ENCODE data around the gene CLEC2L. TPM values are rescaled to one million over a fixed set of nuclear protein-coding genes. Genes with fewer than 3 reads are reported as not detected.

The CLEC2L gene
- total and polyA plus RNA-seq, 10 donors = 0.11 TPM; not detected in 9

GRCh38 chr7:139566736-139567646, 43.5 kb downstream of the CLEC2L start:
- no peak overlapping the region for H3K4me3 ChIP-seq
- H3K9me3 ChIP-seq = no peaks in the 10 kb centered on the region
- 89 to 95% (median 92%) methylated on average over 15 of the region's 15 CpGs for WGBS, 5 donors
- no peak for TF ChIP-seq CTCF (IDR thresholded peaks at IDR 0.05 in 8 of 11, conservative IDR thresholded peaks at IDR 0.05 in 3 of 11)
- no peak for TF ChIP-seq POLR2AphosphoS5 (IDR thresholded peaks at IDR 0.05)
- no peak for TF ChIP-seq POLR2A (IDR thresholded peaks at IDR 0.05)
- no peaks in the 10 kb centered on the region for H3K27me3 ChIP-seq (replicated peaks in 1 of 7)
- H3K27ac ChIP-seq = no peak overlapping the region
- peak; percentile 42 for DNase-seq
- peaks cover 0 to 10% (median 0%) of the 10 kb centered on the region in 6 donors for H3K4me1 ChIP-seq
- intact Hi-C loops (cut with DNase I; ENCODE audit: low total_unique reads) = no loop called here
- H3K36me3 ChIP-seq = peaks cover 0 to 78% (median 6%) of the 10 kb centered on the region in 6 donors

- intact Hi-C loops (cut with DNase I; ENCODE audit: low total_unique reads) = no loop called here
- Histone ChIP-seq H3K9me3 (no peaks in the 10 kb centered on the region), H3K27me3 (replicated peaks in 1 of 7) (no peaks in the 10 kb centered on the region), H3K27ac (no peak overlapping the region), H3K4me3 (no peak overlapping the region), H3K36me3 (peaks cover 0 to 82% (median 10%) of the 10 kb centered on the region in 6 donors), H3K4me1 (peaks cover 0 to 10% (median 0%) of the 10 kb centered on the region in 6 donors)
- DNase-seq = peak; percentile 20
- WGBS, 5 donors = 88 to 94% (median 89%) methylated on average over 14 of the region's 14 CpGs
- no peak for TF ChIP-seq POLR2AphosphoS5 (IDR thresholded peaks at IDR 0.05)
These were observed 44.3 kb downstream of the CLEC2L start for GRCh38 chr7:139567647-139568345.

GRCh38 chr7:139568346-139568675, 44.8 kb downstream of the CLEC2L start:
- no peak overlapping the region for H3K4me3 ChIP-seq
- H3K9me3 ChIP-seq = no peaks in the 10 kb centered on the region
- WGBS, 5 donors = 81 to 92% (median 89%) methylated on average over 6 of the region's 6 CpGs
- no peak for DNase-seq
- peaks cover 0 to 5% (median 0%) of the 10 kb centered on the region in 6 donors for H3K4me1 ChIP-seq
- TF ChIP-seq CTCF (IDR thresholded peaks at IDR 0.05 in 8 of 11, conservative IDR thresholded peaks at IDR 0.05 in 3 of 11) (no peak), POLR2A (IDR thresholded peaks at IDR 0.05) (no peak), POLR2AphosphoS5 (IDR thresholded peaks at IDR 0.05) (no peak)
- H3K27ac ChIP-seq = no peak overlapping the region
- peaks cover 0 to 87% (median 15%) of the 10 kb centered on the region in 6 donors for H3K36me3 ChIP-seq
- no peaks in the 10 kb centered on the region for H3K27me3 ChIP-seq (replicated peaks in 1 of 7)
- intact Hi-C loops (cut with DNase I; ENCODE audit: low total_unique reads) = no loop called here

- intact Hi-C loops (cut with DNase I; ENCODE audit: low total_unique reads) = no loop called here
- peak; percentile 67 for DNase-seq
- no peak for TF ChIP-seq CTCF (IDR thresholded peaks at IDR 0.05 in 8 of 11, conservative IDR thresholded peaks at IDR 0.05 in 3 of 11)
- TF ChIP-seq POLR2AphosphoS5 (IDR thresholded peaks at IDR 0.05) = peak in 1 of 3 donors; percentile 46
These were observed 45.5 kb downstream of the CLEC2L start for GRCh38 chr7:139568813-139569490.

More at GRCh38 chr7:139568813-139569490, 45.5 kb downstream of the CLEC2L start:
- H3K27ac ChIP-seq = no peak overlapping the region
- no peak overlapping the region for H3K4me3 ChIP-seq
- 79 to 96% (median 84%) methylated on average over 12 of the region's 12 CpGs for WGBS, 5 donors
- no peaks in the 10 kb centered on the region for H3K4me1 ChIP-seq
- peaks cover 0 to 91% (median 21%) of the 10 kb centered on the region in 6 donors for H3K36me3 ChIP-seq
- no peaks in the 10 kb centered on the region for H3K9me3 ChIP-seq
- no peaks in the 10 kb centered on the region for H3K27me3 ChIP-seq (replicated peaks in 1 of 7)
